SH-SY5Y (cell line): ENCODE data around the gene XPR1.

Experiments
- GATA2 ChIP-seq: IDR thresholded peaks from 2 replicates; pipeline ENCODE4 v1.6.1; 2011; ENCODE audit warnings: mild to moderate bottlenecking, low read depth, low read length
- GATA3 ChIP-seq: IDR thresholded peaks from 2 replicates; pipeline ENCODE4 v1.6.1; 2011; ENCODE audit warnings: low read depth, mild to moderate bottlenecking, low read length, moderate library complexity

XPR1 gene

DNA sequence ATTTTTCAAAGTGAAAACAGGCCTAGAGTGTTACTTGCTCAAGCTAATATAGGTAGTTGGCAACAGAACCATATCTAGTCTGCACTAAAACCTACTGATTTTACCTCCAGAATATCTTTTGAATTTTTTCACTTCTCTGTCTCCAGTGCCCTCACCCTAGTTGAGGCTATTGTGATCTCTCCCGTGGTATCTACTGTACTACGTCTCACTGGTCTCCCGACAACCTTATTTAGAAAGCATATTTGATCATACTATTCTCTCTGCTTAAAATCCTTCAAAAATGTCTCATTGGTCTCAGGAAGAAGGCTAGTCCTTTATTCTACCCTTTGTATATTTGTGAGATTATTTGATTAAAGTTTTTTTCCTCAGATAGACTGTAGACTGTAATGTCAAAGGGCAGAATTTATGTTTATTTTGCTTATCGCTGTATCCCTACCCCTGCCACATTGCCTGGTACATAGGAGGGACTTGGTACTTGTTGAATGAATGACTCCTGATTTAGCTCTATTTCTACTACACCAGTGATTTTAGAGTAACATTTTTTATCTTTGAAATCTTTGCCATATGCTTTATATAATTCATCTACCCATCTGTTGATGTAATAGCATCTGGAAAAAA, 145.4 kb downstream of the XPR1 start:
- TF ChIP-seq GATA2, result no peak
- TF ChIP-seq GATA3, result peak; percentile 66

DNA sequence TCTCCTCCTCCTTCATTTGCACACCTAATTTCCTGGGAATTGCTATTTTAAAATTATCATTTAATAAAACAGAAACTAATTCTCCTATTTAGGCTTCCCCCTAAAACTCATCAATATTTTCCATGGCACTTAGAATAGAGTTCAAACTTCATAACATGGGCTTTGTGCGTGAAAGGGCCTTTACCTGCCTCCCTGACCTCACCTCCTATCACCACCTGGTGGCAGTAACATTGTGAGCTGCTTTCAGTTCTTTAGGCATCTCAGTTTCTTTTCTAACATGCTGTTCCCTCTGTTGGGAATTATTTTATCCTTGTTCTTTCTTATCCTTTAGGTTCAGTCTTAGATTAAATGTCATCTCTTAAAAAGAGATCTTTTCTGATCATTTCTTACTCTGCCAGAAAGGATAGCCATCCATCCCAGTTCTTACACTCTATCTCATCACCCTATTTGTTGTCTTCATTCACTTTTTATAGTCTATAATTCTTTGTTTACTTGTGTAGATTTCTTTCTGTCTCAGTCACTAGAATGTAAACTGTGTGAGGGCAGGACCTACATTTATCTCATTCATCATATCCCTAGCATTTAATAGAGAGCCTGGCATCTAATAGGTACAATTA, 147.1 kb downstream of the XPR1 start:
- TF ChIP-seq GATA3 (no peak), GATA2 (no peak)

DNA sequence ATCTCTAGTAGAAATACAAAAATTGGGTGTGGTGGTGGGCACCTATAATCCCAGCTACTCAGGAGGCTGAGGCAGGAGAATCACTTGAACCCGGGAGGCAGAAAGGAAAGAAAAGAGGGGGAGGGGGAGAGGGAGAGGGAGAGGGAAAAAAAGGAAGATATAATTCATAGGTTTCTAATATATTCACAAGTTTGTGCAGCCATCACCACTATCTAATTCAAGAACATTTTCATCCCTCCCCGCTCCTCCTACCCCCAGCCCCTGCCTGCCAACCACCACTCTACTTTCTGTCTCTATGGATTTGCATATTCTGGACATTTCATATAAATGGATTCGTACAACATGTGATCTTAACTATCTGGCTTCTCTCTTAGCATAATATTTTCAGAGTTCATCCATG, 147.8 kb downstream of the XPR1 start:
- no peak for TF ChIP-seq GATA3
- TF ChIP-seq GATA2, result no peak

DNA sequence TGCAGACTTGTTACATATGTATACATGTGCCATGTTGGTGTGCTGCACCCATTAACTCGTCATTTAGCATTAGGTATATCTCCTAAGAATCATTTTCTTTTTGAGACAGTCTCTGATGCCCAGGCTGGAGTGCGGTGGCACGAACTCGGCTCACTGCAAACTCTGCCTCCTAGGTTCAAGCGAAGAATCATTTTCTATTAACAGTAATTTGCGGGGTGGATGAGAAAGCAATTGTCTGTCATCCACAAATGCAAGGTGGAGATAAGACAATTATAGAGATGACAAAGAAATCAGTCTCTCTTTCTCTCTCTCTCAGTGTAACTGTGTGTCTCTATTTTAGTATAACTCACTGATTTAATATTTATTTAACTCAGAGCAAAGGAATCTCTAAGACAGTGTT, 149.9 kb downstream of the XPR1 start:
- TF ChIP-seq GATA2 (no peak), GATA3 (no peak)

- TF ChIP-seq GATA2, result no peak
- no peak for TF ChIP-seq GATA3
Measured at GRCh38 chr1:180785291-180785690, 153.5 kb downstream of the XPR1 start.

DNA sequence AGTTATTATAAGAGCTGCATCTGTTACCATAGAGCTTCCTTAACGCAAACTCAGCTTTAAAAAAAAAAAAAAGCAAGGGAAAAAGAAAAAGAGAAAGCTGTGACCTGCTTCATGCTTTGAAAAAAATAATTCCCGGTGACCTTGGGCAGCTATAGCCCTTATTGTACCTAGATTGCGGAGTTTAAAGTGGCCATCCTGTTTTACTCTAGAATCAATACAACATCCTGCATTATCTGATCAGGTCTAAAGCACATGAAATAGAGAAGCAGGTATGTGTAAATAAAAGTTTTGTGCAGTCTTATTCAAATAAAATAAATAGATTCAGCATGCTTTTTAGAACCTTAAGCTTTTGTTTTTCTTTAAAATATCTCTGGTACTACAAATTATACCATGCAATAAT, 154.1 kb downstream of the XPR1 start:
- no peak for TF ChIP-seq GATA2
- TF ChIP-seq GATA3, result no peak

GRCh38 chr1:180786624-180787023, 154.8 kb downstream of the XPR1 start:
- no peak for TF ChIP-seq GATA2

- TF ChIP-seq GATA3 (no peak), GATA2 (no peak)
Measured at GRCh38 chr1:180787628-180788307, 155.9 kb downstream of the XPR1 start.

GRCh38 chr1:180789460-180789859, 157.6 kb downstream of the XPR1 start:
- TF ChIP-seq GATA2, result no peak
- no peak for TF ChIP-seq GATA3

DNA sequence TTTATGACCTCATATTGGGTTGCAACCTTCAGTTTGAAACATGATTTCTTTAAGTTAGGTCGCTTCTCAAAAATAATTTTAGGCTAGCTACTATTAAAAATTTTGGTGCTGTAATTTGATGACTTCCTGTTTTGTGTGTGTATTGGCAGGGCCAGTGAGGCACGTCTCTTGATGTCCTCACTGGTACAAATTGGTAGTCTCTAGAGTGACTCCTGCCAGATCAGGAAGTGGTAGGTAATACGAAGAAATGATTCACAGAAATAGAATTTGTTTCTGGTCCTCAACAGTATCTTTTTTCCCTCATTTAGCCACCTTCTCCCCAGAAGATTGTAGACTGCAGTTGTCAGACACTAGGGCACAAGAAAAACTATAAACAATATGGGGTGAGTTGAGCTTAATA, 160.0 kb downstream of the XPR1 start:
- TF ChIP-seq GATA2 (no peak), GATA3 (no peak)

DNA sequence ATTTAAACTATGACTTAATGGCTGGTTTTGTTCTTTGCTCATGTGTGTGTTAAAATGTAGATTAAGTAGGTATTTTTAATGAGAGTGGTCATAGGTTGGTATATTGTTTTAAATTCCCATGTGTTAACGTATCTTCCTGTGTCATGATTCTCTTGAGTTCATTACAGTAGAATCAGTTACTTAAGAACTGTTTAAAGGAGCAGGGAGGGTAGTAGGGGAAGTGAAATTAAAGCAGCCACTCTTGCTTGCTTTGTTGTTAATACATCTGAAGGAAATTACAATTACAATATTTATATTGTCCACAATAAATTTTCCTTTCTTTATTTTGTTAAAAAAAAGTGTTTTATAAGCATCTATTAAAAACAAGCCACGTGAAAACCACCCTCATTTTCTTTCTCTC, 161.6 kb downstream of the XPR1 start:
- no peak for TF ChIP-seq GATA3
- TF ChIP-seq GATA2, result no peak

- TF ChIP-seq GATA2 (no peak), GATA3 (no peak)
Measured at GRCh38 chr1:180796897-180797640, 165.2 kb downstream of the XPR1 start.

GRCh38 chr1:180800945-180801344, 169.1 kb downstream of the XPR1 start:
- TF ChIP-seq GATA2 (peak; percentile 65; the same call in 1 of the 2 replicates), GATA3 (no peak)

GRCh38 chr1:180802813-180803212, 171.0 kb downstream of the XPR1 start:
- no peak for TF ChIP-seq GATA2

DNA sequence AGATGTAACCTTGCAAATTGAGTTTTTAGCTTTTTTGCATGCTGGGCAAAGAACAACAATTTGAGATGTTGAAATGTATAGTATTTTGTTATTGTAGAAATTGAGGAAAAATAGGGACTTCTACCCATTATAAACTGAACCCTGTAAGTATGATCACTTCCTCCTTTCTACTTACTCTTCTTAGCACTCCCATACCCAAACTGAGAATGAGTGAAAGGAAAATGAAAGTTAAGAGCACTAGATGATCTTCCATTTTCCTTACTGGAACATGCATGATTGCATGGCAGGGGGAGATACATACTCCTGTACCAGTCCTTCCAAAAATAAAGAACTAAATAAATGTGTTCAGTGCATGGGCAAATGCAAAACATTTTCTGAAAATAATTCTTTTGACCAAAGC, 173.5 kb downstream of the XPR1 start:
- TF ChIP-seq GATA2 (no peak), GATA3 (no peak)

DNA sequence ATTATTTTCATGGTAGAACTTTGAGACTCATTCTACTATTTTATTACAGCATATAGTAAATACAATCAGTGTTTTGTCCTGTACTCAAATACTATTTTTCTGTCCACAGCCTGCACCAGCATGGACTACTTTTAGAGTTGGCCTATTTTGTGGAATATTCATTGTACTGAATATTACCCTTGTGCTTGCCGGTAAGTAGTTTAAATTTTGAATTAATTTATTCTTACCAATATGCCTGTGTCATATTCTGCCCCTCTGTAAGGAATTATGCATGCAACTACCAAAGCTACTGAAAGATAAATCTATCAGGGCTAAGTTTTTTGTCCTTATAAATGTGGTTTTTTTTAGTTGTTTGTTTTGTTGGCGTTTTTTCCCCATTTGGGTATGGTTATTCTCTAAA, 179.5 kb downstream of the XPR1 start:
- no peak for TF ChIP-seq GATA2
- TF ChIP-seq GATA3, result no peak
